Hematopoietic multipotent progenitor cell treated with erythropoietin and hydrocortisone succinate and interleukin-3 and kit ligand, for 6 days (in vitro differentiated cells): ENCODE data around the gene SLC10A3.
A peak's percentile ranks its signal among the peaks of the same experiment; 100 is the strongest.
"Not testable (repeated sequence)": the region's sequence is repeated elsewhere in the genome, so short reads cannot be mapped to it uniquely, and the experiment has no call there.

ENCODE experiments used
- DNase-seq: peaks from one replicate; pipeline ENCODE4 v3.0.0-alpha.2; 2015

Gene SLC10A3

DNA sequence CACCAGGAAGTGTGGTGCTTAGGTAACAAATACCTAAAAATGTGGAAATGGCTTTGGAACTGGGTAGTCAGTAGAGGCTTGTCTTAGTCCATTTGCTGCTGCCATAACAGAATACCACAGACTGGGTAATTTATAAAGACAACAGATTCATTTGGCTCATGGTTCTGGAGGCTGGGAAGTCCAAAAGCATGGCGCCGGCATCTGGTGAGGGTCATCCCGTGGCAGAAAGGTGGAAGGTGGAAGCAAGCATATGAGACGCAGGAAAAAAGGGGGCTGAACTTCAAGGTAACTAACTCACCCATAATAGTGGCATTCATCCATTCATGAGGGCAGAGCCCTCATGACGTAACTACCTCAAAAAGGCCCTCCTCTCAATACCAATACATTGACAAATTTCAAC, 19.0 kb upstream of the SLC10A3 start:
- DNase-seq = no peak

DNA sequence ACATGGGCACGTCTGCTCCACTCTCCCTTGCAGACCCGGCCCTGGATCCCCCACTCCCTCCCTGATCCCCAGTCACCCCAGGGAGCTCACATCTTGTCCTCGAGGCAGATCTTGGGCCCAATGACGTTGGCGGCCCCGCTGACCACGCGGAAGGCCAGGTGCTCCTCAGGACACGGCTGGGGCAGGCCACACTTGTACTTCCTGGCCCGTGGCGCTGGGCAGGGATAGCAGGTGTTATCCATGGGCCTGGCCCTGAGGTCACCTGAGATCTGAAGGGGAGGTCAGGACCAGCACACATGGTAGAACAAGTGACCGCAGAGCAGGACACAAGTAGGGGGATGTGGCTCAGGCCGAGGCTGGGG, 17.9 kb upstream of the SLC10A3 start:
- no peak for DNase-seq

DNA sequence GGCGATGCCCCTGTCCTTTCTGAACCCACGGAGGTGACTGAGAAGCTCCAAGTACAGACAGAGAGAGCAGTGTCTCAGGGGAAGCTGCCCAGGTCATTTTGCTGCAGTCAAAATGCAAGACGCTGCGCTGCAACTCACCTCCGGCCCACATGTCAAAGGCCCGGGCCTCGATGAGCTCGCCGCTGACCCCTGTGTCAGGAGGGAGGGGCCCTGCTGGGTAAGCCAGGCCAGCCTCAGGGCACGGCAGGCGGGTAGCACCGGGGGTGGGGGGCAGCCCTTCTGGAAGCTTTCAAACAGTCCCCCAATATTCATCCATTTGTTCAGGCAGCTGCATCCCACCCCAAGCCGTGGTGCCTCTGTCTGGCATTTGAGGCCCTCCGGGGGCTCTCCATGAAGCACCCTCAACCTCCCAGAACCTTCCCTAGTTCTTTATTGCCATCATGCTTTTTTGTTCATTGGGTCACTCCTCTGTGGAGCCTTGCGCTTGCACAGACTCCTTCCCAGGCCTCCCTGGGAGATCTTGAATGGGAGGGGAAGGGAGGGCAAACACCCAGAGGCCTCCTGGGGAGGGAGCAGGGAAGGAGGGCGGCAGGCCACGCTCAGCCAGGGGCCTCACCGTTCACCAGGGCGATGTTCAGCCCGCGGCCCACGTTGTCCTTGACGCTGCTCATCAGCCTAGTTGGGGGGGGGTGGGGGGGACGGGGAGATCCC, 17.4 kb upstream of the SLC10A3 start:
- DNase-seq = no peak

DNA sequence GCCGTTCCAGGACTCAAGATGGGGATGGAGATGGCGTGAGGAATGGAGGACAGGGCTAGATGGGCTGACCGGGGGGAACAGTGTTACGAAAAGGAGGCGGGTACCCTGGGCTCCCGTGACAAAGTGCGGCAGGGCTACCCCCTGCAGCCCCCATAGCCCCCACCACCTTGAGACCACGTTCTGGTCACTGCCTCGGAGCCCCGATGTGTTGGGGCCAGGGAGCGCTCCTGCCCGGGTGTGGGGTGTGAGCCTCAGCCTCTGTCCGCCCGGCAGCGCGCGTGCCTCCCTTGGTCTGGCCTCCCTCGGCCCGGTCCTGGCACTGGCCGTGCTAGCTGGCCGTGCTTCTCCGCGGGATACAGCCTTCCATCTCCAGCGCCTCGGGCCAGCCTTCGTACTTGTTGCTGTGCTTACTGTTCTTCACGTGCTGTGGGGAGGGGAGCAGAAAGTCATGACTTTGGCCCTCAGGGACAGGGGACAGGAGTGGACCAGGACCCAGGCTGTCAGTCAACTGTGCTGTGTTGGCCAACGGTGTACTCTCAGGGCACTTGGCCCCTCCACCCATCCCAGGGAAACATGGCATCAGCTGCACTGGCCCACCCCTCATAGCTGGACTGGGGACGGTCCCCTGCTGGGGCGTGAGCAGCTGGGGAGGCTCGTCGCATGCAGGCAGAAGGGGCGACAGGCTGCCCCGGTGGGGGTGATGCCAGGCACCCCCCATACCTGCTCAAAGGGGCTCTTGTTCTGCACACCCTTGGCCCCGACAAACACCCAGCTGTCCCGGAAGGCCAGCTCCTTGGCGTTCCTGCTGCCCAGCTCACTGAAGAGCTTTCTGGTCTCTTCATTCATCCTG, 16.3 kb upstream of the SLC10A3 start:
- no peak for DNase-seq

DNA sequence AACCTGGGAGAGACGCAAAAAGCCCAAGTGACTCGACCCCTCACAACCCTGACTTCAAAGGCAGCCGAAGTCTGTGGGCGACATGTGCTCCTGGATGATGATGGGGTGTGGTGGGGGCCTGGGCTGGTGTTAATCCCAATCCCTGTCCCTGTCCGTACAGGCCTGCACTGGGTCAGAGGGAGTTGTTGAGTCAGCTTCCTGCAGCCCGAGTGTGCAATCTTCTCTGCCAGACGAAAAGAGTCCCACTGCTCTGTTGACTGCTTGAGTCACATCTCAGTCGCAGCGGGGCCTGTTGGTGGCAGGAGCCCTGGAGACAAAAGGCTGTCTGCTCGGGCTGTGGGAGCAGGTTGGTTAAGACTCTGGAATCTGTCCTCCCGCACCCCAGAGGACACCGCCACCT, 15.3 kb upstream of the SLC10A3 start:
- no peak for DNase-seq

DNA sequence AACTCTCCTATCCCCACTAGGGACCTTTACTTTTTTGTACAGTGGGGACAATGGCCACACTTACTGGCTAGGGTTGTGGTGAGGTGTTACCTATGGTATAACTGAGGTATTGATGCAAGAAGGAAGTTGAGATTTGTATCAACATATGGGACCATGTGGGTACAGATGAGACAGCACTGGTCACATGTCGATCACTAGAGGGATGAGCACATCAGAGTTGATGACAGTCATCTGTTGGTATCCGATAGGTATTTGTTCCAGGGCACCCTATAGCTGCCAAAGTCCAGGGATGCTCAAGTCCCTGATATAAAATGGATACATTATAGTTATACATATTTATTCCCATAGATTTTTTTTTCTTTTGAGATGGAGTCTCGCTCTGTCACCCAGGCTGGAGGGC, 12.6 kb upstream of the SLC10A3 start:
- no peak for DNase-seq

DNA sequence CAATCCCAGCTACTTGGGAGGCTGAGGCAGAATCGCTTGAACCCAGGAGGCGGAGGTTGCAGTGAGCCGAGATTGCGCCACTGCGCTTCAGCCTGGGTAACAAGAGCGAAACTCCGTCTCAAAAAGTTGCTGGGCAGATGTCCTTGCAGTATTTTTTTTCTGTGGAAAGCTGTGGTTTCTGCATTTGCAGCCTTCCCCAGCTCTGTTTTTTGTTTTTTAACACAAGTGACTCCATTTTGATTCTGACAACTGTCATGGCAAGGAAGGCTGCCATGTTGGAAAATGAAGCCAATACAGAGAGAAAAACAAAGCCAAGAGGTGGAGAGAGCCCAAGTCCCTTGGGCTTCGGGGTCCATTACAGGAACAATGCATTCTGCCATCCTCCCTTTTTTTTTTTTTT, 11.7 kb upstream of the SLC10A3 start:
- DNase-seq = no peak

DNA sequence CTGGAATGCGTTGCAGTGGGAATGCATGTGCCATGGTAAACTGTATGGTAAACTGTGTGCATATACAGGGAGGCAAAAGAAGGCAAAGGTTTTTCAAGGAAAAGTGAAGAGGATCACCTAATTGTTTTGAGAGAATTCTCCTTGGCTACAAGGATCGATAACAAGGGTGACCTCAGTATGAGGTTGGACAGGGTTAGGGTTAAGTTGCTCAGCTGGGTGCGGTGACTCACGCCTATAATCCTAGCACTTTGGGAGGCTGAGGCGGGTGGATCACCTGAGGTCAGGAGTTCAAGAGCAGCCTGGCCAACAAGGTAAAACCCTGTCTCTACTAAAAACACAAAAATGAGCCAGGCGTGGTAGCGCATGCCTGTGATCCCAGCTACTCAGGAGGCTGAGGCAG, 11.0 kb upstream of the SLC10A3 start:
- DNase-seq = not testable (repeated sequence)

DNA sequence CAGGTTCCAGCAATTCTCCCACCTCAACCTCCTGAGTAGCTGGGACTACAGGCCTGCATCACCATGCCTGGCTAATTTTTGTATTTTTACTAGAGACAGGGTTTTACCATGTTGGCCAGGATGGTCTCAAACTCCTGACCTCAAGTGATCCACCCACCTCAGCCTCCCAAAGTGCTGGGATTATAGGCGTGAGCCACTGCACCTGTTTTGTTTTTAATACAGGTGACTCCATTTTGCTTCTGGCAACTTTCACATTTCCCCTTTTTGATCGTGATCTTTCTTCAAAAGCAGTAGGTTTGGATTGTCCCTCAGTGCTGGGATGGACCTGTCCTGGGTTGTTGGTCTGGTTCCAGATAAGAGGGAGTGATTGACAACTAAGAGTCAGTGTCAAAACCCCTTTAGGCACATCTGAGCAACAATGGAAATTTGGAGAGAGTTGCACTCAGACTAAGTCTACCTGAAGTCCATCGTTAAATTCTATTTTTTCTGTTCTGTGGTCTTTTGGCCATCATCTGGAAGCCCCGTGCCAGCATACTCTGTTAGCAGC, 6.2 kb upstream of the SLC10A3 start:
- DNase-seq = not testable (repeated sequence)

DNA sequence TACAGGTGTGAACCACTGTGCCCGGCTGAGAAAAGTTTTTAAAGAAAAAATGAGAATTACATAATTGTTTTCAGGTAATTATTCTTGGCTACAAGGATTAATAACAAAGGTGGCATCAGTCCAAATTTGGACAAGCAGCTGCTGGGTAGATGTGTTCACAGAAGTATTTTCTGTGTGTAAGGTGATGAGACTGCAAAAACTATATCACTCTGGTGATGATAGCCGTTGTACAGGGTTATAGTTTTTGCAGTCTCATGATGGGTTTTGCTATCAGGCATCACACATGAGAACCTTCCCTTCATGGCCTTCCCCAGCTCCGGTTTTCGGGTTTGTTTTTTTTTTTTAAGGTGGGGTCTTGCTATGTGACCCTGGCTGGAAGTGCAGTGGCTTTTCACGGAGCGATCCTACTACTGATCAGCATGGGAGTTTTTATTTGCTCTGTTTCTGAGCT, 5.1 kb upstream of the SLC10A3 start:
- DNase-seq = peak; percentile 92

DNA sequence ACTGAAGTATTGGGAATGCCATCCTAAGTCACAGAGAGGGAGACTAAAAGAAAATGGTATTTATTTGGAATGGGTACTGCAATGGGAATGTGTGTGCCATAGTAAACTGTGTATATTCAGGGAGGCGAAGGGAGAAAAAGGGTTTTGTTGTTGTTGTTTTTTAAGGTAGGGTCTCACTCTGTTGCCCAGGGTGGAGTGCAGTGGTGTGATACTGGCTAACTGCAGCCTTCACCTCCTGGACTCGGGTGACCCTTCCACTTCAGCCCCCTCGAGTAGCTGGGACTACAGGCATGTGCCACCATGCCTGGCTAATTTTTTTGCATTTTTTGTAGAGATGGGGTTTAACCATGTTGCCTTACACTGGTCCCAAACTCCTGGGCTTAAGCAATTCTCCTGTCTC, 4.3 kb upstream of the SLC10A3 start:
- no peak for DNase-seq

DNA sequence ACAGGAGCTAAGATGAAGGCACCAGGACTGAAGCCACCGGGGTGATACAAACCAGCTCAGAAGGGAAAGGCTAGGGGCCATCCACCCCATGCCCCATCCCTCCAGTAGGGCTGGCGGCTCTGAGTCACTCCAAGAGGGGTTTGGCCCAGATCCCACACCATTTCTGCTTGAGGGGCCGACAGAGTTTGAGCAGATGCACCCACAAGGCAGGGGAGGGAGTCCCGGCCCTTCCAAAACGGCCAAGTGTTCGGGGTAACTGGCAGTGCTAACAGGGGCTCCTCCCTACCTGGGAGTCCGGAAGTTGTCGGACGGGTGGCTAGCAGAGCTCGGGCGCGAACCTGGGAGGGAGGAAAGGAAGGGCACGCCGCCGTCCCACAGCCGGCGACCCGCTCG, 412 bp downstream of the SLC10A3 start:
- peak; percentile 51 for DNase-seq

DNA sequence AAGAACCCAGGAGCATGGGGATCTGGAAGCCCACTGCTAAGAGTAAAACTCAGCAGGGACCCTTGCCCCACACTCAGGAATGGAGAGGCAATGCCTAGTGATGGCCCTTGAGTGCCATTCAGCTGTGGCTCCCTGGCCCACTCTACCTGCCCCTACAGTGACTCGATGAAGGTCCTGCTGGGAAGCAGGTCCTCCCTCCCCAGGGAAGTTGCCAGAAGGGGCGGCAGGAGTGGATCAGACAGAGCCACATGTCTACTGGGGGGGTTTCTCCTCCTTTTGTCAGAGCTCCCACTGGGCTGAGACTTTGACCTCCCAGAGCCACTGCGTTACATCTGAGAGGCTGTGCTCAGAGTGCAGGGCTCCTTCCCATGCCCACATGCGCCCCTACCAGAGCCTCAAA, 1.2 kb downstream of the SLC10A3 start:
- DNase-seq = no peak

DNA sequence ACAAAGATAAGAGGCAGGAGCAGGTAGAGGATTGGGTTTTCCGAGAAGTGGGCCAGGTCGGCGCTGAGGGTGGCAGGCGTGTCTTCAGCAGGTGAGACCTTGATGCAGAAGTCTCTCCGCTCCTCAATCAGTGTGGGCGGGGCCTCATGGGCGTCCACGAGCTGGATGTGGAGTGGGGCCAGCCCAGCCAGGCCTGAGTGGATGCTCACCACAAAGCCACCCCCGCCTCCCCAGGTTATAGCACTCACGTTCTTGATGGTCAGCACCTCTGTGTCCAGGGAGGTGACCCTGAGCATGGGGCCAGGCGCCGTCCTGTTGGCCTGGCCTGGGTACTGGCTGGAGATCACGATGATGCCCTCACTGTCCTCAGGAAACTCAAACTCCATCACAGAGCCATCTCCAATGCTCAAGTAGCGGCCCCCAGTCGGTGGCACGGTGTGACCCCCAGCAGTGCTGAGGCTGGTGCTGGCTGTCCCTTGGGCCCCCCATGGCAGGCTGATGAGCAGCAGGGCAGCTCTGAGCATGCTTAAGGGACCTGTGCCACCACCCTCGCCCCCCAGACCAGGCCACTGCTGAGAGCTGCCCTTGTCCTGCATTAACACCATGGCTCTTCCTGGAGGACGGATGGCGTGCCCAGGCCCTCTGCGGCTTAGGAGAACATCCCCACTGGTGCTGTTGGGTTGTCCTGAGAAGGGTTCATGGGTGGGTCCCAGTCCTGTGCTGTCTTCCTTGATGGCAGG, 1.9 kb downstream of the SLC10A3 start:
- no peak for DNase-seq

DNA sequence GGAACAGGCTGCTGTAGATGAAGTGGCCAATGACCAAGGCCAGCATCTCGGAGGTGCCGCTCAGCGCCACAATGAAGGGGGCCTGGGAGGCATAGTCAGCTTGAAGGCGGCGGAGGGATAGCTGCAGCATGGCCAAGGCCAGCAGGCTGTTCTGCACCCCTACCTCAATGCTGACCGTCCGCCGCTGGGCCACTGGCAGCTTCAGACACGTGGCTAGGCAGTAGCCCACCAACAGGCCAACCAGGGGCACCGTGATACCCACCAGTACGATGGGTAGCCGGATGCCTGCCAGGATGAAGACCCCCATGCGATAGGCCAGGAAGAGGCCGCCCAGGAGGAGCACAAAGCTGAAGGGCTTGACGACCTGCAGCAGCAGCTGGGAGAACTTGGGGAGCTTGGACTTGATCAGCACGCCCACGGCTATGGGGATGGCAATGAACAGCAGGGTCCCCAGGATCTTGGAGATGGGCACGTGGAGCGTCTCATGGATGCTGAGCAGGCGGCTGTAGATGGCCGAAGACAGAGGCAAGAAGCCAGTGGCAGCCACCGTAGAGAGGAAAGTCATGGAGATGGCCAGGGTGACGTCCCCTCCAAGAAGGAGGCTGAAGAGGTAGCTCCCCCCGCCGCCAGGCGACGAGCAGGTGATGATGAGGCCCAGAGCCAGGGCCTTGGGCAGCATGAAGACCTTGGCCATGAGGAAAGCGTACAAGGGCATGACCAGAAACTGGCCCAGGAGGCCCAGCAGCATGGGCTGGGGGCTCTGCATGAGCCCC, 2.7 kb downstream of the SLC10A3 start:
- DNase-seq = no peak

DNA sequence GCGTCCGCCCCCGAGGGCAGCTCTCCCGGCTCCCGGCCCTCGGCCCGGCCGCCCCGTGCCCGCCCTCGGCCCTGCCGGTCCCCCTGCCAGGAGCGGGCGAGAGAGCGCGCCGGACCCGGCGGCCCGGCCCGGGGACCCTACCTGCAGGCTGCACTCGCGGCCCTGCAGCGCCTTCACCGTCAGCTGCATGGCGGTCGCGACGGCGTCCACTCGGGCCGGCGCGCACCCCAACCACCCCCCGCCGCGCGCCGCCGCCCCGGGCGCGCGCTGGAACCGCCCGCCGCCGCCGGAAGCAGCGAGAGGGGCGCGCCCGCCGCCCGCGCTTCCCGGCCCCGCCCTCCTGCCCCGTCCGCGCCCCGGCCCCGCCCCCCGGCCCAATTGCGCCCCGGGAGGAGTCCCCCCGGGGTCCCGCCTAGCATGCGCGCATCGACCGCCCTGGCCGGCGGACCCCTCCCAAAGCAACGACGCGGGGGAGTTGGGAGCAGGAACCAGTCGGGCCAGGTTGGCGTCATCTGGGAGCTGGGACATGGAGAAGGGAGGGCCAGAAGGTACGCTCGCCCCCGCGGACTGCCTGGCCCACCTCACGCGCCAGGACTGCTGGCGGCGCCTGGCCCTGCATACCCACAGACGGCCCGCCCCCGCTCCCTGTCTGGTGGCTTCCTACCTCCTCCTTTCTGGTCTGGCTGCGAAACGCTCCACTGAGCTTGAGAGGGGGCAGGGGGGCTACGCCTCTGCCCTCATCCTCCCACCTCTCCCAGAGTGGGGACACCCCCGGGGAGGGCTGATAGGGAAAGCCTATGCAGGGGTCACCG, 3.8 kb downstream of the SLC10A3 start, which contains the start of gene UBL4A:
Gene UBL4A, minus strand, starts transcription at position 220 of the 812 bp plus-strand sequence. Its CDS starts 31 bp downstream, at position 189.
- DNase-seq = peak; percentile 72

DNA sequence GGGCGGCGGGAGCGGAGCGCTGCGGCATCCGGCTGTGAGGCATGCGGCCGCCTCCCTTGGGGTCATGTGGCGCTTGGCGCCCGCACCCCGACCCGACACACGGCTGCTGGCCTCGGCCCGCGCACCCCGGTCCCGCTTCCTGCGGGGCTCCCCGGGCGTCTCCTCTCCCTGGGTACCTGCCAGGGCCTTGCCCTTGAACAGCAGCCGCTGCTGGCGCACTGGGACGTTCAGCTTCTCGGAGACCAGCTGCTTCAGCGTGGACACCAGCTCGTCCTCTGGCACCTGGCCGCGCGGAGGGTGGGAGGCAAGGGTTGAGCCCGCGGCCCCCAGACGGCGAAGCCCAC, 4.4 kb downstream of the SLC10A3 start:
- no peak for DNase-seq

DNA sequence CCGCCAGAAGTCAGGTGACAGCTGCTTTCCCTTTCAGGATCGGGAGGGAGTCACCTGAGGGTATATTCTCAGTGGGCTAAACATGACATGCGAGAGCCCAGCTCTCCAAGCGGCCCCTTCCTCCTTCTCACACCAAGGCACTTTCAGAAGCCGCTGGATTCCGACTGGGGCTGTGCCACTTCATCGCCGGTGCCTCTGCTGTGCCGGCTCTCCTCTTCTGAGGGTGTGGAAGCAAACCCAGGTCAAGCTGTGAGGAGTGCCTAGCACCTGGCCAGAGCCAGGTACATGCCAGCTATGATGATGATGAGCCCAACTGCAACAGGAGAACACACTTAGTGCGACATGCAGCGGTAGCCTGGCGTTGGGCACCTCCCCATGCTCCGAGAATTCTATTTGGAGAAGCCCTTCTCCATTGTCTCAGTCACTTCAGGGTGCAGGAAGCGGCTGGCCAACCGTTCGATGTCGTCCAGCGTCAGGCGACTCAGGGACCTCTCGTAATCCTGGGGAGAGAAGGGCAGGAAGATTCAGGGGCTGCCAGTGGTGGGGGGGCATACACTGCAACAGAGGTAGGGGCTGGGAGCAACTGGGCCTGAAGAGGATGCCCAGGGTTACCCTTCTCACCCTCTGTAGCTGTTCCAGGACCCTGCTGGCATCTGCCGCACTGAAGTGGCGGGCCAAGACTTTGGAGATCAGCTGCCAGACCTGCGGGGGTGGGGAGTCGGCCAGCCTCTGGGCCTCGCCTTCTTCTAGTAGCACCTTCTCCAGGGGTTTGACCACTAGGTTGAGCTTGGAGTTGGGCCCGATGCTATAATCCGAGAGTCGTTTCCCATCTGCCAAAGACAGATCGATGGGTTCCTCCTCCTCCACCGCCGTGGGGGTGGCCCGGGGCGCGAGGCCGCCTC, 5.0 kb downstream of the SLC10A3 start:
- DNase-seq = no peak

DNA sequence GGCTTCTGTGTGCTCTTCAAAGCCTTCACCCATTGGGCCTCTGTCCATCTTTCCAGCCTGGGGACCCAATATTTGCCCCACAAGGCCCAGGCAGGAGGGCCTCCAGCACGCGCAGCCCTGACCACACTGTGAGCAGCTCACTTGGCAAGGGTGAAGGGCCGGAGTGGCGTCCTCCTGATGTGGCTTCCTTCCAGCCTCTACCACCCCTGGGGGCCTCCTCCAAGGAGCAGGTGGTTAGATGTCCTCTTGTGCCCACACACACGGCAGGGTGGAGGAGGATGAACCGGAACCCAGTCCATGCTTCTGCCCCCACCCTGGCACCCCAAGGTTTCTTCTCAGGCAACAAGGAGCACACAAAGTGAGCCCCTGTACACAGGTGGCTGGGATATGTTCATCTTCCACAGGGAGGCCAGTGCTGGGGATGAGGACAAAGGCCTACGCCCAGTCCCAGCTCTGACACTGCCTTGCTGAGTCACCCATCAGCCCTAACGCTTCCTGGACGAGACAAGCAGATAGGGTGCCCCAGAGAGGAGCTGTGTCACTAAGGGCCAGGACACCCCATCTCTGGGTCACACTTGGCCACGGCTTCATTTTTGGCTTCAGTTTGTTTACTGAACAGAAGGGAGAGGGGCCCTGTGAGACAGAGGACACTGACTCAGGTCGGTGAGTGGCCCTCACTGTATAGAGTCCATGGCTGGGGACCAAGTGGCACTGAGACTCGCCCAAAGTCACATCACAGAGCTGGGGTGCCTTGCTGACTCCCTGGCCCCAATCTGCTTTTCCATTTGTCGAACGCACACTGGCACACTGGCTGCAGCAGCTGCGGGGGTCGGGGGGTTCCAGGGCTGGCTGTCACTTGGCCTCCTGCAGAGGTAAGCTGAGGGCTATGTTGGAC, 5.9 kb downstream of the SLC10A3 start:
- peak; percentile 81 for DNase-seq

DNA sequence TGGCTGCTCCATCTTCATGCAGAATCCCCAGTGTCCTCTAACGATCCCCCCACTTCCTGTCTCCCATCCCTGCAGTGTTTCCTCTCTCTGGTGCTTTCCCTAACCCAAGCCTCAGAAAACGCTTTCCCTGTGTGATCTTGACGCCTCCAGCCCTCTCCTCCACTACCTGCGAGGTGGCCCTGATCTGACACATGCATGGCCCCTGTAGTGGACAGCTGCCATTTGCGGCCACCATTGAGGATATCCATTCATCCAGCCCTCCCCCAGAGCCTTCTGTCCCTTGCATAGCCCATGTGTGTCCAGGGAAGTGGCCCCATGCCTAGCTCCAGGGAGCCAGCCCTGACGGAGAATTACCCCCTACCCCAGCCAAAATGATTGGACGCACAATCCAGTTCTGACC, 7.1 kb downstream of the SLC10A3 start:
- DNase-seq = no peak
